HepG2 (cell line): ENCODE measurements around the gene ITGB3. TPM values are rescaled to one million over a fixed set of nuclear protein-coding genes. Genes with fewer than 3 reads are reported as not detected.

Experiments used
- BHLHE40 ChIP-seq: IDR thresholded peaks from 2 replicates; pipeline ENCODE4 v1.6.1; 2011; ENCODE audit warnings: low read length, improper control_type of control experiment
- ESRRA ChIP-seq: sonication (generic); formaldehyde crosslinking; IDR thresholded peaks from 2 replicates; pipeline ENCODE4 v1.5.1; 2020; ENCODE audit warnings: mild to moderate bottlenecking, low read depth, missing genetic modification reagents
- ZBTB40 ChIP-seq, 2 experiments: fragments of 450-650 bp in 1 of 2; sonication (generic) in 1 of 2; formaldehyde crosslinking in 1 of 2; IDR thresholded peaks; 2 replicates each; pipeline versions ENCODE4 v1.6.1 to v1.8.0; 2016 to 2022; ENCODE audit warnings: antibody characterized with exemption in 1 of 2, mild to moderate bottlenecking in 1 of 2, missing genetic modification reagents in 1 of 2
- ZNF318 ChIP-seq: sonication (generic); formaldehyde crosslinking; IDR thresholded peaks from 2 replicates; pipeline ENCODE4 v1.4.0; 2020; ENCODE audit warnings: mild to moderate bottlenecking, missing genetic modification reagents
- ZNF556 ChIP-seq: sonication (generic); formaldehyde crosslinking; IDR thresholded peaks from 2 replicates; pipeline ENCODE4 v1.4.0; 2020; ENCODE audit warnings: mild to moderate bottlenecking, missing genetic modification reagents, borderline replicate concordance
- polyA plus RNA-seq, 8 experiments: library from polyadenylated mRNA; depleted of rRNA in 3 of 8; stranded (reverse) in 7 of 8; unstranded in 1 of 8; fragments of >200 nt; fragmentation: Illumina TruSeq in 4 of 8; extraction: Trizol in 4 of 8; gene quantifications; 2 replicates each; pipeline versions ENCODE4 v1.2.1 to v1.2.3, GENCODE V29; 2011 to 2016; ENCODE audit warnings: low read depth in 4 of 8, missing spikeins in 1 of 8, mixed read lengths in 1 of 8; ENCODE audit not compliant: insufficient read depth in 1 of 8
- total RNA-seq, 5 experiments: library from RNA; depleted of rRNA; stranded (reverse); fragments of >200 nt; fragmentation: Illumina TruSeq; extraction: Trizol; gene quantifications; 2 replicates each; pipeline ENCODE4 v1.2.3, GENCODE V29; 2016; ENCODE audit warnings: low read depth in 1 of 5

ITGB3 gene
- total and polyA plus RNA-seq, 2 of the 13 experiments (the other 11 are each of a cell fraction or from before 2014, with no cell fraction given): 0.09 to 0.31 TPM

GRCh38 chr17:47323382-47324223, 70.0 kb downstream of the ITGB3 start, which contains the start of gene EFCAB13 (continued):
- TF ChIP-seq ZBTB40 (IDR thresholded peaks at IDR 0.05): no peak
- peak; percentile 94 for TF ChIP-seq ZBTB40 (CRISPR knock-in tag; IDR thresholded peaks at IDR 0.05)
- peak; percentile 94; the same call in 1 of the 2 replicates for TF ChIP-seq ZNF318 (CRISPR knock-in tag)
- no peak for TF ChIP-seq BHLHE40
- peak; percentile 70 for TF ChIP-seq ESRRA (CRISPR knock-in tag)
- peak; percentile 97 for TF ChIP-seq ZNF556 (CRISPR knock-in tag)
